HG03354 (cell line): ENCODE data around the gene SLC48A1.

Source experiments
- ATAC-seq: cut with Tn5 transposase; IDR thresholded peaks from one replicate; pipeline ENCODE4 v1.9.1; 2021; ENCODE audit warnings: mild to moderate bottlenecking; ENCODE audit not compliant: unreplicated experiment, poor library complexity, severe bottlenecking

SLC48A1 gene

GRCh38 chr12:47743311-47743860 lies 29.7 kb upstream of the SLC48A1 start:
- no peak for ATAC-seq

- no peak for ATAC-seq
Measured at GRCh38 chr12:47744005-47744651, 28.9 kb upstream of the SLC48A1 start.

- ATAC-seq: no peak
Measured at GRCh38 chr12:47744778-47745436, 28.1 kb upstream of the SLC48A1 start.

- no peak for ATAC-seq
Measured at GRCh38 chr12:47745485-47746041, 27.5 kb upstream of the SLC48A1 start.

- ATAC-seq: no peak
Measured at GRCh38 chr12:47746073-47746472, 27.0 kb upstream of the SLC48A1 start.

- no peak for ATAC-seq
Measured at GRCh38 chr12:47746523-47746922, 26.5 kb upstream of the SLC48A1 start.

- ATAC-seq: peak; percentile 54
Measured at GRCh38 chr12:47747126-47747525, 25.9 kb upstream of the SLC48A1 start.

GRCh38 chr12:47747596-47748506 lies 25.2 kb upstream of the SLC48A1 start:
- no peak for ATAC-seq

- no peak for ATAC-seq
Measured at GRCh38 chr12:47748507-47748828, 24.6 kb upstream of the SLC48A1 start.

- ATAC-seq: no peak
Measured at GRCh38 chr12:47748899-47749298, 24.1 kb upstream of the SLC48A1 start.

- ATAC-seq: no peak
Measured at GRCh38 chr12:47750229-47750798, 22.7 kb upstream of the SLC48A1 start.

- no peak for ATAC-seq
Measured at GRCh38 chr12:47750916-47751470, 22.0 kb upstream of the SLC48A1 start.

- ATAC-seq: no peak
Measured at GRCh38 chr12:47751561-47751960, 21.5 kb upstream of the SLC48A1 start.

- no peak for ATAC-seq
Measured at GRCh38 chr12:47752121-47752520, 20.9 kb upstream of the SLC48A1 start.

- no peak for ATAC-seq
Measured at GRCh38 chr12:47752552-47752951, 20.5 kb upstream of the SLC48A1 start.

GRCh38 chr12:47753021-47754001 lies 19.7 kb upstream of the SLC48A1 start:
- ATAC-seq: no peak

- no peak for ATAC-seq
Measured at GRCh38 chr12:47754126-47754525, 18.9 kb upstream of the SLC48A1 start.

GRCh38 chr12:47754881-47755280 lies 18.2 kb upstream of the SLC48A1 start:
- peak; percentile 14 for ATAC-seq
